NK-92 (cell line): ENCODE results near the gene CDH11.

ENCODE experiments used
- DNase-seq: peaks from one replicate; lab custom pipeline; 2025; ENCODE audit not compliant: unreplicated experiment; lab: John Stamatoyannopoulos, UW

The CDH11 gene

DNA sequence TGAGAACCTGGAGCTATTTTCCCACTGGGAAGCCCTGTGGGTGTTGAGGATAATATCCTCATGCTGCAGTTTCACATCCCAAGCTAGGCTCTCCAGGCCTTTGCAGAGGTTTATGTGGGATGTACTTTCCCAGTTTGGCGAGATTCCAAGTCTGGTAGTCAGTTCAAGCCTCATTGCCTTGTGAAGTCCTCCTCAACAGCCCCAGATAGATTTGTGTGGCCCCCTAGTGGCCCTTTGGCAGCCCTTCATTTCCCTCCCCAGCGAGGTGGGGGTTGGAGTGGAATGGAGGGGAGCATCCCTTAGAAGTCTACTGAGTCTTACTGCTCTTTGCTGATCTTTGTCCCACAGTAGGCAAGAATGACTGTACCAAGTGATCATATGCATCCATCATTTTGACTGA is 137.9 kb downstream of the CDH11 start:
- no peak for DNase-seq

- no peak for DNase-seq
Measured at GRCh38 chr16:64983231-64983630, 138.6 kb downstream of the CDH11 start.

GRCh38 chr16:64982581-64982980 is 139.3 kb downstream of the CDH11 start:
- DNase-seq: no peak

DNA sequence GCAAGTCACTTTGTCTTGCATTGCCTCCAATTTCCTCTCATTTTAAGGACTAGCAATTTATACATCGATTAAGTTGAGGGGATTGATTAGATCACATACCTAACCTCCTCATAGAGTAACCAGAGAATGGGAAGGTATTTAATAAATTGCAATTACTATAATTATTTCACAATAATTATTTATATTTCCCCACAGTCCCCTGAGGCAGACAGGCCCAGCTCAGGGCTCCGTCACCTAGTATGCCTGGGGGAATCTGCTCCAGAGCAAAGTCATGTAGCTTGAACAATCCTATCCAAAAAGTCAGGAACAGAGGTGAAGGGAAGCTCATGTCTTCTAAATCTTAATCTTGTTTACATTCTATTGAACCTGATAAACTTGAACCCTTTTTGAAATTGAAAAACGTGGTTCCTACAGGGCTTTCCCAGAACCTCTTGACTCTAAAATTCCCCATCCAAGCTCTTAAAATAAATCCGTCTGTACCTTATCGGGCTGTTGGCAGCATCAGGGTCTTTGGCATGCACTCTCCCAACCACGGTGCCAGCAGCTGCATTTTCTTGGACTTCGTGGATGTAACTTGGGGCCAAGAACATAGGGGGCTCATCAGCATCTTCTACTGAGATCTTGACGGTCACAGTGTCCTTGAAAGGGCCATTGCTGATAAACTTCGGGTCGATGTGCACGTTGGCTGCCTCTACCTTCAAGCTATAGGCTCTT is 140.1 kb downstream of the CDH11 start:
- no peak for DNase-seq

GRCh38 chr16:64977206-64977920 is 144.5 kb downstream of the CDH11 start:
- no peak for DNase-seq

- DNase-seq: no peak
Measured at GRCh38 chr16:64975821-64976220, 146.0 kb downstream of the CDH11 start.

- no peak for DNase-seq
Measured at GRCh38 chr16:64974381-64974780, 147.5 kb downstream of the CDH11 start.

GRCh38 chr16:64973171-64973570 is 148.7 kb downstream of the CDH11 start:
- DNase-seq: no peak

GRCh38 chr16:64971171-64971570 is 150.7 kb downstream of the CDH11 start:
- DNase-seq: no peak

DNA sequence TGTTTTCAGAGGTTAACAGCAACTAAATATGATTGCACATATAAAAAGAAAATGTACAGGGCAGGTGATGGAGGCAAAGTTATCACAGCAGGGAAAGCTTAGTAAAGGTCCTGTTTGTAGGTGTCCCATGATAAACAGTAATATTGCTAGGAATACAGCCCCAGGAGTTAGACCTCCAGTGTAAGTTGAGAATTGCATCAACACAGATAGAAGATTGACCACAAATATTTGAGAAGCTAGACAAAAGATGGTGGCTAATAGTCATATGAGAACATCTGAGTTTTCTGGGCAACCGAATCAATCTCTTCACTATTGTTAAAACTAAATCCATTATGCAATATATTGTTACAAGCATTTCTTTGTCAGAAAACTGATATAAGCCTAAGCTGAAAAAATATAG is 152.6 kb downstream of the CDH11 start:
- no peak for DNase-seq

DNA sequence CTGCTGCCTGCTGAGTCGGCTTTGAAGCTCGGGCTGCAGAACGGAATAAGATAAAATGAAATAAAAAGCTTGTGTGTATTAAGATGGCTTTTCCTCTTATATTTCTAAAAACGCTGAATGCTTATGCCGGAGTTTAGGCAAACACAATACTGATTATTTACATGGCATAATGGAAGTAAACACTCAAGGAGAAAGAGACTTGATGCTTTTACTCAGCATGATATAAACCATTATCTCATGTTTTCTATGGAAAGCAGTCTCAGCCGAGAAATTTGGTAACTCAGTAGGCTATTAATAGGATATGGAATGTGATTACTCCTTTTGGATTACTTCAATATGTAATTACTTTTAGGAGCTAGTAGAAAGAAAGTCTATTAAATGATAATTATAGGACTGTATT is 153.3 kb downstream of the CDH11 start:
- no peak for DNase-seq

- DNase-seq: no peak
Measured at GRCh38 chr16:64964126-64964540, 157.7 kb downstream of the CDH11 start.

DNA sequence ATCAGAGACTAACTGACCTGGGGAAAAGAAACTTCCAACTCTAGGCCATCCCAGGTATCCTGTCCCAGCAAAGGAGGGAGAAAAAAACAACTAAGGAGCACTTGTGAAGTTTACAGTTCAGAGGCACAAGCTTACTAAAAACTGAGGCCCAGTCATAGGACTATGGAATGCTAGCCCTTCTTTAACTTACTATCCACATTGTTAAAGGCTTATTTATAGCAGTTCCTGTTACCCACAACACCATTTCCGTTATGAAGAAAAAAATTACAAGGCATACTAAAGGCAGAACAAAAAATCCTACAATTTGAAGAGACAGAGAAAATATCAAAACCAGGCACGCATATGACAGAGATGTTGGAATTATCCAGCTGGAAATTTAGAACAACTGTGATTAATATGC is 159.1 kb downstream of the CDH11 start:
- DNase-seq: no peak

DNA sequence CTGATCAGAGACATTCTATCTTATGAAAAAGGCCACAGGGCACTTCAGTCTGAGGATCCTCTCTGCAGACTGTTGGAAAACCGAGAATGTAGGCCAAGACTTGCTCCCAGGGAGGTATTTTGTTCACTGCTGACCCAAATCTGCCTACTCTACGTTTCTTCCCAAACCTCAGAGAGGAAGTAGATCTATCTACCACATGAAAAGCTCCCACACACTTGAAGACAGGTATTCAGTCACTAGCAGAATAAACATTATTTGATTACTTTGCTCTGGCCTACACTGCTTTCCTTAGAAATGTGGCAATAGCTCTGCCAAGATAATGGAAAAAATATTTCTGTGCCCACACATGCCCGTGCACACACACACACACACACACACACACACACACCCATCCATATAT is 164.6 kb downstream of the CDH11 start:
- DNase-seq: no peak

DNA sequence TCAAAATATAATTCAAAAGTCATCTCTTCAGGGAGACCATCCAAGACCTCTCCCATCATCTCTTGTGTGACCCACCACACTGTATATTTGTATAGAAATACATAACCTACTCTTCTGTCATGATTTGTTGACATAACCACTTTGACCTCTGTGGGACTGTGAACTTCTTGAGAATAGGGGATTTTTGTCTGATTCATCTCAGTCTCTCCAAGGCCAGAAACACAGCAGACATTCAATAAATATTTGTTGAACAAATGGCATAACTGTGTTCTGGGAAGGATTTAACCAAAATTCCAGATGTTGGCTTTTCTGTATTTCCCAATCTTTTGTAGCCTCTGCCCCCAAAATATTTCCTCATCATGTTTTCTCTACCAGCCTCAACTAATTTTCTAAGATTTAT is 169.7 kb downstream of the CDH11 start:
- no peak for DNase-seq

DNA sequence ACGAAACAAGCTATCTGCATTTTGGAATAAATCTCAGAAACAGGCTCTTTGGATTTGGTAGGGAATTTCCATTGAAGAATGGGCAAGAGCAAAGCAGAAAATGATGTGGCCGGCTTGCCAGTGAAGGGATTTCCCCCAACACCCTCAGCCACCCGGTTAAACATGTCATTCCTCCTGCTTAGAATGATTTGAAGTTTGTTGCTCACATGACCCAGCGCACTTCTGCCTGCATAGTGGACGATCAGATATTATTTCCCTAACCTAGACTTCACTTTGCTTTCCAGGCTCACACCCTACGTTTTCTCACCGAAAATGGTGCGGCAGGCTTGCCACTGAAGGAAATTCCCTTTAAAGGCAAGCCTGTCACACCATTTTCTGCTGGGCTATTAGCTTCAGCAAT is 170.7 kb downstream of the CDH11 start:
- DNase-seq: no peak

GRCh38 chr16:64950731-64951130 is 171.1 kb downstream of the CDH11 start:
- DNase-seq: no peak

GRCh38 chr16:64950262-64950661 is 171.6 kb downstream of the CDH11 start:
- no peak for DNase-seq

GRCh38 chr16:64948056-64948455 is 173.8 kb downstream of the CDH11 start:
- DNase-seq: no peak

DNA sequence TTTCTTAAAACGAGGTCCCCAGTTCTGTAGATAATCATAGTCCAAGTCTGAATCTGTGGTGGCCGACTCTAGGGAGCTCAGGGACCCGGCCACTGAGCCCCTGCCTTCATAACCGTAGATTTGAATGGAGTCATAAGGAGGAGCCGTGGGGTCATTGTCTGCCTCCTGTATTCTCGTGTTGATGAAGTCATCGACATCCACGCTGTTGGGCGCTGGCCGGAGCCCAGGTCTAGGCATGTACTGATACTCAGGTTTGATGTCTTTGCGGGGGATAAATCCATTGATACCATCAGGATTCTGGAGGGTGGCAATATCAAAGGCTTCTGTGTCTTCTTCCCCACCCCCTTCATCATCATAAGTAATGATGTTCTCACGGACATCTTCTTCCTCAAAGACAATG is 174.2 kb downstream of the CDH11 start:
- DNase-seq: no peak

- DNase-seq: no peak
Measured at GRCh38 chr16:64933885-64934284, 188.0 kb downstream of the CDH11 start.

- no peak for DNase-seq
Measured at GRCh38 chr16:64926476-64926875, 195.4 kb downstream of the CDH11 start.

- no peak for DNase-seq
Measured at GRCh38 chr16:64925166-64925565, 196.7 kb downstream of the CDH11 start.
